Neural progenitor cell (in vitro differentiated cells): ENCODE measurements around the gene PHOX2A.

Experiments
- EZH2 ChIP-seq: fragments of 200-600 bp; sonication (generic); IDR thresholded peaks from 2 replicates; pipeline ENCODE4 v1.6.1; 2017; ENCODE audit warnings: antibody characterized with exemption, mild to moderate bottlenecking, moderate library complexity
- TF ChIP-seq, protein P1 (sequence below): fragments of 200-600 bp; sonication (generic); IDR thresholded peaks from 2 replicates; pipeline ENCODE4 v1.5.1; 2017; ENCODE audit warnings: antibody characterized with exemption, mild to moderate bottlenecking

- TF ChIP-seq, protein P1, sequence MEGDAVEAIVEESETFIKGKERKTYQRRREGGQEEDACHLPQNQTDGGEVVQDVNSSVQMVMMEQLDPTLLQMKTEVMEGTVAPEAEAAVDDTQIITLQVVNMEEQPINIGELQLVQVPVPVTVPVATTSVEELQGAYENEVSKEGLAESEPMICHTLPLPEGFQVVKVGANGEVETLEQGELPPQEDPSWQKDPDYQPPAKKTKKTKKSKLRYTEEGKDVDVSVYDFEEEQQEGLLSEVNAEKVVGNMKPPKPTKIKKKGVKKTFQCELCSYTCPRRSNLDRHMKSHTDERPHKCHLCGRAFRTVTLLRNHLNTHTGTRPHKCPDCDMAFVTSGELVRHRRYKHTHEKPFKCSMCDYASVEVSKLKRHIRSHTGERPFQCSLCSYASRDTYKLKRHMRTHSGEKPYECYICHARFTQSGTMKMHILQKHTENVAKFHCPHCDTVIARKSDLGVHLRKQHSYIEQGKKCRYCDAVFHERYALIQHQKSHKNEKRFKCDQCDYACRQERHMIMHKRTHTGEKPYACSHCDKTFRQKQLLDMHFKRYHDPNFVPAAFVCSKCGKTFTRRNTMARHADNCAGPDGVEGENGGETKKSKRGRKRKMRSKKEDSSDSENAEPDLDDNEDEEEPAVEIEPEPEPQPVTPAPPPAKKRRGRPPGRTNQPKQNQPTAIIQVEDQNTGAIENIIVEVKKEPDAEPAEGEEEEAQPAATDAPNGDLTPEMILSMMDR, result no peak
- TF ChIP-seq EZH2, result no peak
Measured at GRCh38 chr11:72242141-72242540, 1.8 kb downstream of the PHOX2A start.
